Right lobe of liver (tissue), 4 donors: Measurements from ENCODE around the gene TBCCD1.

Experiments
- POLR2A ChIP-seq: fragments of 450-650 bp; IDR thresholded peaks from one replicate; pipeline ENCODE4 v1.6.1; 2017; ENCODE audit warnings: antibody characterized with exemption, mild to moderate bottlenecking
- TF ChIP-seq, protein P1 (sequence below), 4 donors: fragments of 200-600 bp in 3 of 4; fragments of 450-650 bp in 1 of 4; IDR thresholded peaks; one replicate each; pipeline versions ENCODE4 v1.5.1 to v1.8.0; 2016 to 2022; ENCODE audit warnings: antibody characterized with exemption in 4 of 4, mild to moderate bottlenecking in 2 of 4
- donor health status: DM: no; HTN: no; CAD: no.
- donor health status: DM: no; HTN: no; CAD: no.
- donor health status: DM: no; HTN: yes; CAD: no.

DNA sequence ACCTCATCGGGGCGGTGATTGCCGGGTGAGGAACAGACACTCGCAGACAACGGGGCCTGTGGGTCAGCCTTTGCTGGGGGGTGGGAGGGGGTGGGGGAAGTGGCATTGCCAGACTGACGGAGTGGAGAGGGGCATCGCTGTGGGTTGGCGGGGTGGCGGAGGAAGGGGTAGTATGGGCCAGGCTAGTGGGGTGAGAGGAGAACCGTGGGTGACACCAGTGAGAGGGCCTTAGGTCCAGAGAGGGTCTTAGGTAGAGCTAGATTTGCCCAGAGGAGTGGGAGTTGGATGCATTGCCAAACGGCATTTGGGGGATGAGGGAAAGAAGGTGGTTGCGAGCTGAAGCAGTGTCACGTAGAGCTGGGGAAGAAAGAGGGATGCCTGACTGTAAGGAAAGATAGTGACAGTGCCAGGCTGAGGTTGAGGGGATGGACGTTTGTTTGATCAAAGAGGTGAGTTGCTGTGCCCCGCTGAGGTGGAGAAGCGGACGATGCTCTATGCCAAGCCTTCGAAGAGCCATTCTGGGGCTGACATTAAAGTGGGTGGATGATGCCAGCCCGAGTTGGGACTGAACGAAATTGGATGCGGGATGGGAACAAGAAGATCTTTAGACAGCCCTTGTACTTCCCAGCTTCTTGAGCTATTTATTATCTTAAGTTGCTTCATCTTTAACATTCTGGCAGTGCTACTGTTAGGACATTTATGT is 4.0 kb upstream of the TBCCD1 start:
- TF ChIP-seq, protein P1, sequence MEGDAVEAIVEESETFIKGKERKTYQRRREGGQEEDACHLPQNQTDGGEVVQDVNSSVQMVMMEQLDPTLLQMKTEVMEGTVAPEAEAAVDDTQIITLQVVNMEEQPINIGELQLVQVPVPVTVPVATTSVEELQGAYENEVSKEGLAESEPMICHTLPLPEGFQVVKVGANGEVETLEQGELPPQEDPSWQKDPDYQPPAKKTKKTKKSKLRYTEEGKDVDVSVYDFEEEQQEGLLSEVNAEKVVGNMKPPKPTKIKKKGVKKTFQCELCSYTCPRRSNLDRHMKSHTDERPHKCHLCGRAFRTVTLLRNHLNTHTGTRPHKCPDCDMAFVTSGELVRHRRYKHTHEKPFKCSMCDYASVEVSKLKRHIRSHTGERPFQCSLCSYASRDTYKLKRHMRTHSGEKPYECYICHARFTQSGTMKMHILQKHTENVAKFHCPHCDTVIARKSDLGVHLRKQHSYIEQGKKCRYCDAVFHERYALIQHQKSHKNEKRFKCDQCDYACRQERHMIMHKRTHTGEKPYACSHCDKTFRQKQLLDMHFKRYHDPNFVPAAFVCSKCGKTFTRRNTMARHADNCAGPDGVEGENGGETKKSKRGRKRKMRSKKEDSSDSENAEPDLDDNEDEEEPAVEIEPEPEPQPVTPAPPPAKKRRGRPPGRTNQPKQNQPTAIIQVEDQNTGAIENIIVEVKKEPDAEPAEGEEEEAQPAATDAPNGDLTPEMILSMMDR (IDR thresholded peaks at IDR 0.05): no peak
- TF ChIP-seq POLR2A: no peak
